ENCODE measurements around the gene UMAD1.
"Not testable (repeated sequence)": the region's sequence is repeated elsewhere in the genome, so short reads cannot be mapped to it uniquely, and the experiment has no call there.

The UMAD1 gene

GRCh38 chr7:7653593-7654187 is 13.1 kb downstream of the UMAD1 start:
- DNase-seq: no peak

- DNase-seq: no peak
These were observed 14.6 kb downstream of the UMAD1 start for GRCh38 chr7:7654964-7655715.

- DNase-seq: not testable (repeated sequence)
These were observed 15.9 kb downstream of the UMAD1 start for GRCh38 chr7:7656459-7656858.

- no peak for DNase-seq
These were observed 22.0 kb downstream of the UMAD1 start for GRCh38 chr7:7662527-7662926.

GRCh38 chr7:7664291-7664690 is 23.7 kb downstream of the UMAD1 start:
- no peak for DNase-seq

- DNase-seq: no peak
These were observed 24.5 kb downstream of the UMAD1 start for GRCh38 chr7:7665031-7665430.

- no peak for DNase-seq
These were observed 26.6 kb downstream of the UMAD1 start for GRCh38 chr7:7667187-7667586.

- no peak for DNase-seq
These were observed 28.2 kb downstream of the UMAD1 start for GRCh38 chr7:7668706-7669105.

- DNase-seq: no peak
These were observed 29.9 kb downstream of the UMAD1 start for GRCh38 chr7:7670490-7670889.

GRCh38 chr7:7671361-7671760 is 30.8 kb downstream of the UMAD1 start:
- DNase-seq: no peak

GRCh38 chr7:7672545-7673239 is 32.1 kb downstream of the UMAD1 start:
- no peak for DNase-seq

- DNase-seq: no peak
These were observed 32.6 kb downstream of the UMAD1 start for GRCh38 chr7:7673240-7673550.

GRCh38 chr7:7675686-7676085 is 35.1 kb downstream of the UMAD1 start:
- DNase-seq: no peak

GRCh38 chr7:7679640-7680039 is 39.1 kb downstream of the UMAD1 start:
- peak; percentile 18 for DNase-seq

- peak; percentile 55 for DNase-seq
These were observed 40.8 kb downstream of the UMAD1 start for GRCh38 chr7:7681191-7681935.

- no peak for DNase-seq
These were observed 41.4 kb downstream of the UMAD1 start for GRCh38 chr7:7681936-7682329.

GRCh38 chr7:7682861-7683260 is 42.3 kb downstream of the UMAD1 start:
- DNase-seq: no peak

- no peak for DNase-seq
These were observed 46.4 kb downstream of the UMAD1 start for GRCh38 chr7:7686811-7687508.

GRCh38 chr7:7687800-7688199 is 47.2 kb downstream of the UMAD1 start:
- no peak for DNase-seq

GRCh38 chr7:7688310-7688709 is 47.8 kb downstream of the UMAD1 start:
- DNase-seq: no peak

- no peak for DNase-seq
These were observed 48.4 kb downstream of the UMAD1 start for GRCh38 chr7:7688956-7689355.

GRCh38 chr7:7693881-7694280 is 53.3 kb downstream of the UMAD1 start:
- DNase-seq: no peak

- no peak for DNase-seq
These were observed 54.0 kb downstream of the UMAD1 start for GRCh38 chr7:7694542-7694941.
